ENCODE results near the gene DYSF. TPM values are rescaled to one million over a fixed set of nuclear protein-coding genes. Genes with fewer than 3 reads are reported as not detected.
"Not testable (repeated sequence)": the region's sequence is repeated elsewhere in the genome, so short reads cannot be mapped to it uniquely, and the experiment has no call there.

Gene DYSF
- total RNA-seq, 1 experiment from 2014 or later, result 0.50 TPM

- in situ Hi-C loops (cut with HindIII; ENCODE audit: low pct_unique_long_range_greater_than_20kb, low sequenced_read_pairs), result no loop called here
- no peak for DNase-seq (ENCODE audit: low read depth, low spot score)
These were observed 166.8 kb downstream of the DYSF start for GRCh38 chr2:71620116-71620515.

DNA sequence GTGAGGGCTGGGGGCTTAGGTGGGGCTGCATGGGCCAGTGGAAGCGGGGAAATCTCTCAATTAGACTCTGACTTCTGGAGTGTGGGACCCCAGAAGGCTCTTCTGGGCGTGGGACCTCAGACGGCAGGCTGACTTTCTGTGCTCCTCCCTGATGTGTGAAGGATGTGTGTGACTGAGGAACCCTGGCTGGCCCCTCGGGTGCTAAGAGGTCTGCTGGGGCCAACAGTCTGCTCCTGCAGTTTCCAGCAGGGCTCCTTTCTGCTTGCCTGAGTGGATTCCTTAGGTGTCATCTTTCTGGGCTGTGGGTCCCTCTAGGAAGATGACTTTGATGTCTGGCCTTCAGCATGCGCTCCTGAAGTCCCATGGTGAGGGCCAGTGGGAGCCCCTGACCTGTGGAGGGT is 167.5 kb downstream of the DYSF start:
- in situ Hi-C loops (cut with HindIII; ENCODE audit: low pct_unique_long_range_greater_than_20kb, low sequenced_read_pairs), result no loop called here
- DNase-seq (ENCODE audit: low read depth, low spot score), result no peak

DNA sequence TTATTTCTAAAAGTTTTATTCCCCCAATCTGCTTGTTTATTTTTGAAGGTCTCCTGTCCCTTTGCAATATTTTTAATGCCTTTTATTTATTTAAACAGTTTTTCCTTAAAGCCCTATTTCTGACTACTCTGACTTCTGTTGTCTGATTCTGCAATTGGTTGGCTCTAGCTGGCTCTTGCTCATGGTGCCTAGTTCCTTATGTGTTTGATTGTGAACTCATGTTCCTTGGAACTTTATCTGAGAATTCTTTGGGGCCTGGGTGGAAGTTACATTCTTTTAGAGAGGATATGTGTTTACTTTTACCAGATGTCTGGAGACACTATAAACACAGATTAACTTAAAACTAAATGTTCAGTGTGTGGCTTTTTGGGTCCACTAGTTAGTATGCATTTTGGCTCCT is 175.9 kb downstream of the DYSF start:
- no peak for DNase-seq (ENCODE audit: low read depth, low spot score)
- in situ Hi-C loops (cut with HindIII; ENCODE audit: low pct_unique_long_range_greater_than_20kb, low sequenced_read_pairs), result no loop called here

DNA sequence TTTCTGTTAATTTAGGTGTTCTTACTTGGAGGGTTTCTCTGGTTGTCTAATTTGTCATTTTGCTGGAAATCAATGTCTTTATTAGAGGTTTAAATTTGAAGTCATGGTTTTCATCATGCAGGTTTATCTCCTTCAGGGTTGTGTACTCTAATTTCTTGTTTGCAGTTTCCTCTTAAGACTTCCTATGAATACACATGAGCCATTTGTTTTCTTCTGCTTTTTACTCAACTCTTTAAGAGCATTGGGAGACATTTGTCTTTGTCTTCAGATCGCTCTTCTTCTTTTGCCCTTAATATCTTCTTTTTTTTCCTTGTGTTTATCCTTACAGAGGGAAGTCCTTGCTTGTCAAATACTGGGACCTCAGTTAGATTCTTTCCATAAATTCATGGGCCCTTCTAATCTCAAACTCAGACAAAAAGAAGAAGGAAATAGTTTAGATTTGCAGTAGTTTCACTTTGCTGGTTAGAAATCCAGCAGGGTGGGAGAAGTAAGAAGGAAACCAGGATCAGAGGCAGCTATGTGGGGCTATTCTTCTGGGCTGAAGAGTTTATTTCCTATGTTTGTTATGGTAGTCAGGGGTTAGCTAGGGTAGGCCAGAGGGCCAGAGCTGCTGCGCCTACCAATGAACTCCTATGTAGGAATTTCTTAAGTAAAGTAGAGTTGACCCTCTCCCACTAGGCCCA is 176.6 kb downstream of the DYSF start:
- no peak for DNase-seq (ENCODE audit: low read depth, low spot score)
- in situ Hi-C loops (cut with HindIII; ENCODE audit: low pct_unique_long_range_greater_than_20kb, low sequenced_read_pairs), result no loop called here

- in situ Hi-C loops (cut with HindIII; ENCODE audit: low pct_unique_long_range_greater_than_20kb, low sequenced_read_pairs), result no loop called here
- no peak for DNase-seq (ENCODE audit: low read depth, low spot score)
These were observed 177.3 kb downstream of the DYSF start for GRCh38 chr2:71630454-71631328.

DNA sequence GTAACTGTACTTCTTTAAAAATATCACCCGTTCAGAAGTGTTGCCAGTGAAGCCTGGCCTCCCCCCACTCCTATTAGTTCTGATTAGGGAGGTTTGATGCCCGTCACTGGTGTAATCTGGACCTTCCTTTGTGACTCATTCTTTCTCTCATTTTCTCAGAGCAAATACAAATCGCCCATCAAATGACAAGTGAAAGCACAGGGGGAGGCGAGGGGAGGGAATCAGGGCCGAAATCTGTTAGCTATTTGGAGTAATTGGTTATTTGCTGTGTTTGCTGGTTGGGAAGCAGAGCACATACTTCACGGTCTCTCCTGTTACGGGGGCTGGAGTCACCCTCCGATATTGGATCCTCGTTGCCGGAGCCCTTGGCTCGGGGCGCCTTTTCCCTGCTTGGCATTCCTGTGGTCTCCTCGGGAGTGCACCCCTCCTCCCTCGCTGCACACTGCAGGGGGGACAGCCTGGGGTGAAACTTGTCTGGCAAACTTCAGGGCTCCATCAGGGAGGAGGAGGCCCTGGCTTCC is 178.1 kb downstream of the DYSF start:
- in situ Hi-C loops (cut with HindIII; ENCODE audit: low pct_unique_long_range_greater_than_20kb, low sequenced_read_pairs), result no loop called here
- DNase-seq (ENCODE audit: low read depth, low spot score), result no peak

DNA sequence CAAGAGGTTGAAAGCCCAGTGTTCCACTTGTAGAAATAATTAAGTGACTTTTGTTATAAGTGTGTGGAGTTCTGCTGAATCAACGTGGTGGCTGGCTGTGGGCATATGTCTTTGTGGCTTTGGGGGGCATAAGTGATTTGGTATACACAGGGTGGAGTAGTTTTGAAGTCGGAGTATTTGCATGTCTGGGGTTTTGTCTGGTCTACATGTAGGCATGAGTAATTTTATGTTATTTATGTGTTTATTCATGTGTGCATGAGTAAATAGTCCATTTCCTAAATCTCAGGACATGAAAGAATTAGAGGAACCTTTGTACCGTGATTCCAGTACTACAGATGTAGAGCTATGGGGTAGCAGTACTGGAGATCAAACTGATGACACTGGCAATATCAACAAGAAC is 179.7 kb downstream of the DYSF start:
- no peak for DNase-seq (ENCODE audit: low read depth, low spot score)
- in situ Hi-C loops (cut with HindIII; ENCODE audit: low pct_unique_long_range_greater_than_20kb, low sequenced_read_pairs), result no loop called here

GRCh38 chr2:71634567-71634966 is 181.2 kb downstream of the DYSF start:
- in situ Hi-C loops (cut with HindIII; ENCODE audit: low pct_unique_long_range_greater_than_20kb, low sequenced_read_pairs), result no loop called here
- DNase-seq (ENCODE audit: low read depth, low spot score), result no peak

- in situ Hi-C loops (cut with HindIII; ENCODE audit: low pct_unique_long_range_greater_than_20kb, low sequenced_read_pairs), result no loop called here
- no peak for DNase-seq (ENCODE audit: low read depth, low spot score)
These were observed 182.4 kb downstream of the DYSF start for GRCh38 chr2:71635798-71636197.

DNA sequence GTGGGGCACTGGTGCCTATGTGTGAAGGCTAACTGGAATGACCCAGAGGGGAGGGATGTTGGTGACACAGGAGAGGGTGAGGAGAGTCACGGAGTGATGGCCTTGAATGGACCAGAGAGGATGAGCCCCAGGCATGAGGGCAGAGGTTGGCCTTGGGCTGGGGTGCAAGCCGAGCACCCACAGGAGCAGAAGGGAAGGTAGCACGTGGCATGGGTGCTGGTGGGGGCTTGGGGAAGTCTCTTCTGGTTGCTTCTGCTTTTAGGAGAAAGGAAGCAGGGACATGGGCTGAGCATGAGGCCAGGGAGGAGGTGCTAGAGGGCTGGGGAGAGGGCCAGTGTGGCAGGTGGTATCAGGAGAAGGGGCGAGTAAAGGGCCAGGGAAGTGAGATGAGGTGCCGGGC is 183.8 kb downstream of the DYSF start:
- no peak for DNase-seq (ENCODE audit: low read depth, low spot score)

GRCh38 chr2:71637736-71638135 is 184.4 kb downstream of the DYSF start:
- no peak for DNase-seq (ENCODE audit: low read depth, low spot score)
- in situ Hi-C loops (cut with HindIII; ENCODE audit: low pct_unique_long_range_greater_than_20kb, low sequenced_read_pairs), result no loop called here

More for the DNA sequence above, 183.8 kb downstream of the DYSF start:
- in situ Hi-C loops (cut with HindIII; ENCODE audit: low pct_unique_long_range_greater_than_20kb, low sequenced_read_pairs), result no loop called here

DNA sequence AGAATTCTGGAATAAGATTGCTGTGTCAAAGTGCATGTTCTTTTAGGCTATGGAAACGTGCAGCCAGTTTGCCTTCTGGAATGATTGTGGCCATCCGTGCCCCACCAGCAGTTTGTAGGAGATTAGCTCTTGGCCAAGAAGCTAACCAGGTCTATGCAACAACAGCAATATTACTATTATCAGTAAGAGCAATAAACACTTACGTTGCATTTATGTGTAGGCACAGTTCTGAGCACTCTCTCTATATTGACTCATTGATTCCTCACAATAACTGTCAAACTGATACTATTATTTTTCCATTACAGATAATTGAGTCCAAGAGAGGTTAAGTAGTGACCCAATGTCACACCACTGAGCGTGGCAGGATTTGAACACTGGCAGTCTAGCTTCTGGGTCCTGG is 186.4 kb downstream of the DYSF start:
- DNase-seq (ENCODE audit: low read depth, low spot score), result no peak
- in situ Hi-C loops (cut with HindIII; ENCODE audit: low pct_unique_long_range_greater_than_20kb, low sequenced_read_pairs), result no loop called here

DNA sequence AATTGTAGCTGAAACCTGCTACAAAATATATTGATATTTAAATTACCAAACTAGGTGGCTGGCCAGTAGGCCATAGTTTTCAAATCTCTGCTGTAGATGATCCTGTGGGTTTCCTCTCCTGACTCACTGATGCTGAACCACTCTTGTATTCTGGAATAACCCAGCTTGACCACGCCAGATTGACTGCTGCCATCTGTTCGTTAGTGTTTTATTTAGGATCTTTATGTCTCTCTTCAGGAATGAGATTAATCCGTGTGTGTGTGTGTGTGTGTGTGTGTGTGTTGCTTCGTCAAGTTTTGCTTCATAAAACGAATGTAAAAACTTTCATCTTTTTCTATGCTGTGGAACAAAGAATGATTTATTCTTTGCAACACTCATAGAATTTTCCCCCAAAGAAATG is 187.1 kb downstream of the DYSF start:
- in situ Hi-C loops (cut with HindIII; ENCODE audit: low pct_unique_long_range_greater_than_20kb, low sequenced_read_pairs), result no loop called here

GRCh38 chr2:71643674-71644357 is 190.5 kb downstream of the DYSF start:
- DNase-seq (ENCODE audit: low read depth, low spot score), result no peak
- in situ Hi-C loops (cut with HindIII; ENCODE audit: low pct_unique_long_range_greater_than_20kb, low sequenced_read_pairs), result no loop called here

More for the DNA sequence above, 187.1 kb downstream of the DYSF start:
- no peak for DNase-seq (ENCODE audit: low read depth, low spot score)

- in situ Hi-C loops (cut with HindIII; ENCODE audit: low pct_unique_long_range_greater_than_20kb, low sequenced_read_pairs), result no loop called here
- no peak for DNase-seq (ENCODE audit: low read depth, low spot score)
These were observed 192.7 kb downstream of the DYSF start for GRCh38 chr2:71646028-71646427.

GRCh38 chr2:71647356-71647755 is 194.0 kb downstream of the DYSF start:
- no peak for DNase-seq (ENCODE audit: low read depth, low spot score)
- in situ Hi-C loops (cut with HindIII; ENCODE audit: low pct_unique_long_range_greater_than_20kb, low sequenced_read_pairs), result no loop called here

DNA sequence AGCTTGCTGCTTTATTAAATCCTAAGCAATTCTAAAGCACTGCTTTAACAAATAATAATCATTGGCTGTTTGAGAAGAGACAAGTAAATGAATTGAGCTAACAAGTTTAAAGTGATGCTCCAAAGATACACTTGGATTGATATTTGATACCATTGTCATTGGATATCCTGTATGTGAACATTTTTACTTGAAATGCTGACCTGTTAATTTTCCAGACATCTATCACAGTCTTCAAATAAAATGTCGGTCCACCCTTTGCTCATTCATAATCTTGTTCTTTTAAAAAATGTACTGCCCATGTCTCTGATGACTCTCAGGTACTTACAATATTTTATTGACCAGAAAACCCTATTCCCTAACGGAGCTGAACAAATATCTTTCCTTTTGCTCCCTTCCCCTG is 202.1 kb downstream of the DYSF start:
- in situ Hi-C loops (cut with HindIII; ENCODE audit: low pct_unique_long_range_greater_than_20kb, low sequenced_read_pairs), result no loop called here
- DNase-seq (ENCODE audit: low read depth, low spot score), result no peak

DNA sequence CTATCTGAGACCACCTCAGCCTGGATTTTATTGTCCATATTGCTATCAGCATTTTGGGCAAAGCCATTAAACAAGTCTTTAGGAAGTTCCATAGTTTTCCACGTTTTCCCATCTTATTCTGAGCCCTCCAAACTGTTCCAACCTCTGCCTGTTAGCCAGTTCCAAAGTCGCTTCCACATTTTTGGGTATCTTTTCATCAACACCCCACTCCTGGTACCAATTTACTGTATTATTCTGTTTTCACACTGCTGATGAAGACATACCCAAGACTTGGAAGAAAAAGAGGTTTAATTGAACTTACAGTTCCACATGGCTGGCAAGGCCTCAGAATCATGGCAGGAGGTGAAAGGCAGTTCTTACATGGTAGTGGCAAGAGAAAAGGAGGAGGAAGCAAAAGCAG is 204.9 kb downstream of the DYSF start:
- DNase-seq (ENCODE audit: low read depth, low spot score); in situ Hi-C loops (cut with HindIII; ENCODE audit: low pct_unique_long_range_greater_than_20kb, low sequenced_read_pairs): not testable (repeated sequence)

Data from SK-MEL-5 (cell line).